Gastroesophageal sphincter (tissue), 4 donors: ENCODE data around the gene LRP10. TPM values are rescaled to one million over a fixed set of nuclear protein-coding genes. Genes with fewer than 3 reads are reported as not detected.

Source experiments
- ATAC-seq: fragments of 150-250 bp; one replicate; pipeline ENCODE4 v1.9.1; 2016; ENCODE audit warnings: mild to moderate bottlenecking, moderate library complexity
- H3K27ac ChIP-seq, 4 donors: fragments of 200-600 bp; sonication (generic) in 3 of 4; 1 replicate in 3 of 4; 2 replicates in 1 of 4; pipeline ENCODE4 v1.5.1; 2016 to 2019
- H3K27me3 ChIP-seq: fragments of 200-600 bp; sonication (generic); one replicate; pipeline ENCODE4 v1.5.1; 2019
- H3K36me3 ChIP-seq, 2 donors: fragments of 200-600 bp; sonication (generic); one replicate each; pipeline ENCODE4 v1.5.1; 2019; ENCODE audit warnings: control low read depth in 1 of 2
- H3K4me1 ChIP-seq, 3 donors: fragments of 200-600 bp; sonication (generic); 1 replicate in 2 of 3; 2 replicates in 1 of 3; pipeline ENCODE4 v1.5.1; 2016 to 2019; ENCODE audit warnings: control low read depth in 2 of 3
- H3K4me3 ChIP-seq, 2 donors: fragments of 200-600 bp; sonication (generic); one replicate each; pipeline ENCODE4 v1.5.1; 2019; ENCODE audit warnings: mild to moderate bottlenecking in 1 of 2, moderate library complexity in 1 of 2
- H3K9me3 ChIP-seq, 3 donors: fragments of 200-600 bp; sonication (generic); one replicate each; pipeline ENCODE4 v1.5.1; 2017 to 2019; ENCODE audit warnings: control low read depth in 2 of 3
- EP300 ChIP-seq: sonication (generic); formaldehyde crosslinking; IDR thresholded peaks from one replicate; pipeline ENCODE4 v1.6.1; 2017; ENCODE audit warnings: antibody characterized with exemption, mild to moderate bottlenecking
- POLR2A ChIP-seq, 2 donors: fragments of 450-650 bp; IDR thresholded peaks; one replicate each; pipeline ENCODE4 v1.6.1; 2017; ENCODE audit warnings: antibody characterized with exemption in 2 of 2, mild to moderate bottlenecking in 2 of 2, moderate library complexity in 1 of 2
- POLR2AphosphoS5 ChIP-seq: sonication (generic); formaldehyde crosslinking; IDR thresholded peaks from one replicate; pipeline ENCODE4 v1.6.1; 2017; ENCODE audit warnings: antibody characterized with exemption
- WGBS, 2 donors: methylation state at CpG; one replicate each; pipeline ENCODE4 v1.1.5; 2018; ENCODE audit warnings: low coverage in 1 of 2; 5-methylcytosine and 5-hydroxymethylcytosine counted together
- total RNA-seq, 4 donors: library from RNA; depleted of rRNA; stranded (reverse); fragments of >200 nt; gene quantifications; one replicate each; pipeline ENCODE4 v1.1.0, GENCODE V29; 2016
- TF ChIP-seq, protein P1 (sequence below), 4 experiments: fragments of 200-600 bp in 2 of 4; fragments of 450-650 bp in 2 of 4; sonication (generic) in 1 of 4; IDR thresholded peaks; one replicate each; pipeline ENCODE4 v1.5.1; 2017 to 2019; ENCODE audit warnings: antibody characterized with exemption in 4 of 4, mild to moderate bottlenecking in 2 of 4, moderate library complexity in 2 of 4

The LRP10 gene
- total RNA-seq, 4 donors from 2014 or later: 123 to 257 (median 163) TPM

DNA sequence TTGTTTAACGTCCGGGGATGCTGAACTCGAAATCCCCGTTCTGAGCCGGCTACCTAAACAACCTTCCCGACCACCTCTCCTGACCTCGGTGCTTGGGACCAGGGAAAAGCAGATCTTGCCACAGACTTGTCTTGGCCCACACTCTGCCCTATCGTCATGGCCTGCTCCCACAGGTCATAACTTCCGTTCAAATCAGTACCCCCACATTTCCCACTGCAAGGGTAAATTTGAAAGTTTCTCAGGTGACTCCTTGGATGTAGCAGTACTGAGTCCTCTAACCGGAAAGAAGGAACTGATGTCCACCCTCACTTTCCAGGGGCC lies 48.0 kb downstream of the LRP10 start:
- Histone ChIP-seq H3K36me3 (peaks cover 0 to 48% of the 10 kb centered on the region in 2 donors), H3K4me3 (peak overlapping the region; percentile 23 to 55), H3K4me1 (peaks cover 0 to 41% (median 17%) of the 10 kb centered on the region in 3 donors), H3K27me3 (no peaks in the 10 kb centered on the region), H3K27ac (peak overlapping the region; percentile 89 to 91 (median 90)), H3K9me3 (no peaks in the 10 kb centered on the region)
- WGBS, 2 donors: 0 to 2% methylated on average over 6 to 7 of the region's 10 CpGs
- TF ChIP-seq POLR2A (IDR thresholded peaks at IDR 0.05) (no peak), EP300 (no peak), POLR2AphosphoS5 (no peak)
- TF ChIP-seq, protein P1, sequence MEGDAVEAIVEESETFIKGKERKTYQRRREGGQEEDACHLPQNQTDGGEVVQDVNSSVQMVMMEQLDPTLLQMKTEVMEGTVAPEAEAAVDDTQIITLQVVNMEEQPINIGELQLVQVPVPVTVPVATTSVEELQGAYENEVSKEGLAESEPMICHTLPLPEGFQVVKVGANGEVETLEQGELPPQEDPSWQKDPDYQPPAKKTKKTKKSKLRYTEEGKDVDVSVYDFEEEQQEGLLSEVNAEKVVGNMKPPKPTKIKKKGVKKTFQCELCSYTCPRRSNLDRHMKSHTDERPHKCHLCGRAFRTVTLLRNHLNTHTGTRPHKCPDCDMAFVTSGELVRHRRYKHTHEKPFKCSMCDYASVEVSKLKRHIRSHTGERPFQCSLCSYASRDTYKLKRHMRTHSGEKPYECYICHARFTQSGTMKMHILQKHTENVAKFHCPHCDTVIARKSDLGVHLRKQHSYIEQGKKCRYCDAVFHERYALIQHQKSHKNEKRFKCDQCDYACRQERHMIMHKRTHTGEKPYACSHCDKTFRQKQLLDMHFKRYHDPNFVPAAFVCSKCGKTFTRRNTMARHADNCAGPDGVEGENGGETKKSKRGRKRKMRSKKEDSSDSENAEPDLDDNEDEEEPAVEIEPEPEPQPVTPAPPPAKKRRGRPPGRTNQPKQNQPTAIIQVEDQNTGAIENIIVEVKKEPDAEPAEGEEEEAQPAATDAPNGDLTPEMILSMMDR (IDR thresholded peaks at IDR 0.05): no peak
- ATAC-seq: peak; percentile 17

GRCh38 chr14:22920697-22921096 lies 49.2 kb downstream of the LRP10 start:
- H3K9me3 ChIP-seq: no peaks in the 10 kb centered on the region
- H3K4me1 ChIP-seq: peaks cover 0 to 31% (median 17%) of the 10 kb centered on the region in 3 donors
- WGBS, 2 donors: 81 to 83% methylated on average over 3 to 6 of the region's 6 CpGs
- no peak for ATAC-seq
- peak overlapping the region in 1 of 4 donors; percentile 89 for H3K27ac ChIP-seq
- no peak for TF ChIP-seq POLR2A (IDR thresholded peaks at IDR 0.05)
- TF ChIP-seq POLR2AphosphoS5: no peak
- TF ChIP-seq EP300: no peak
- TF ChIP-seq, protein P1 (IDR thresholded peaks at IDR 0.05): no peak
- no peaks in the 10 kb centered on the region for H3K27me3 ChIP-seq
- H3K4me3 ChIP-seq: no peak overlapping the region
- H3K36me3 ChIP-seq: peaks cover 0 to 59% of the 10 kb centered on the region in 2 donors

DNA sequence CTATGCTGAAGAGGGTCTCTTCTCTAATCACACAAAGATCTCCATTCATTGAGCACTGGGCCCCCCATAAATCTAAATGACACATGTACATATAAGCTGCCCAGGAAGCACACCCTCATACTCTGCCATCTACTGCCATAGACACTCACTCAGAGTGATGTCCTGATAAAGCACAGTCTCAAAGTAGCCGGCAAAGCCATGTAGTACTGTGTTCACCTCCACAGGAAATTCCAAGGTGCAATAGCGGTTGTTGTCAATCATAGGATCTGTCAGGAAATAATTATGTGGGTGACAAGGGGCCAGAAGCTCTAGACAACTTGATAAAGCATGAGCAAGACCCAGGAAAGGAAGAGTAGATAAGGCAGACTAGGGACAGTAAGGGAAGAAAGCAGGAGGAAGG lies 50.8 kb downstream of the LRP10 start:
- TF ChIP-seq POLR2A (IDR thresholded peaks at IDR 0.05) (no peak), POLR2AphosphoS5 (no peak)
- no peak for ATAC-seq
- peaks cover 0 to 19% (median 11%) of the 10 kb centered on the region in 3 donors for H3K4me1 ChIP-seq
- H3K27me3 ChIP-seq: no peaks in the 10 kb centered on the region
- H3K9me3 ChIP-seq: no peaks in the 10 kb centered on the region
- no peak overlapping the region for H3K27ac ChIP-seq
- H3K4me3 ChIP-seq: no peak overlapping the region
- 80% methylated on average over 2 of the region's 2 CpGs; no CpG with 5 or more reads in 1 of the 2 donors for WGBS, 2 donors
- peaks cover 0 to 69% of the 10 kb centered on the region in 2 donors for H3K36me3 ChIP-seq

DNA sequence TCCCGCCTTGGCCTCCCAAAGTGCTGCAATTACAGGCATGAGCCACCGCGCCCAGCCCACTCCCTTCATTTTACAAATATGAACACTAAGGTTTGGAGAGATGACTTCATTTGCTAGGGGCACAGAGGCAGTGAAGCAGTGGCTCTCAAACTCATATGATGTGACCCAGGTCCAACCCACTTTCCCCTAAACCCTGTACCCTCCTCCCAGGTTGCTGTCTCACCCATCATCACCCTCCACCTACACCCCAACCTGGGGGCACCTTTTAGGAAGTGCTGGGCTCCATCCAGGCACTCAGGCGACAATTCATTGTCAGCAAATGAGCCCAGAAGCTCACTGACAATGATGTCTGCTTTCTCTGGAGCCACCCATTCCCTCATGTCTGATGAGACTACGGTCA lies 52.2 kb downstream of the LRP10 start:
- no peaks in the 10 kb centered on the region for H3K27me3 ChIP-seq
- ATAC-seq: no peak
- TF ChIP-seq EP300 (no peak), POLR2A (IDR thresholded peaks at IDR 0.05) (no peak), POLR2AphosphoS5 (no peak)
- TF ChIP-seq, protein P1 (IDR thresholded peaks at IDR 0.05): no peak
- no peak overlapping the region for H3K27ac ChIP-seq
- no peaks in the 10 kb centered on the region for H3K9me3 ChIP-seq
- peaks cover 3 to 25% (median 11%) of the 10 kb centered on the region in 3 donors for H3K4me1 ChIP-seq
- 100% methylated on average over 4 of the region's 5 CpGs for WGBS, 2 donors
- peaks cover 0 to 71% of the 10 kb centered on the region in 2 donors for H3K36me3 ChIP-seq
- H3K4me3 ChIP-seq: no peak overlapping the region

DNA sequence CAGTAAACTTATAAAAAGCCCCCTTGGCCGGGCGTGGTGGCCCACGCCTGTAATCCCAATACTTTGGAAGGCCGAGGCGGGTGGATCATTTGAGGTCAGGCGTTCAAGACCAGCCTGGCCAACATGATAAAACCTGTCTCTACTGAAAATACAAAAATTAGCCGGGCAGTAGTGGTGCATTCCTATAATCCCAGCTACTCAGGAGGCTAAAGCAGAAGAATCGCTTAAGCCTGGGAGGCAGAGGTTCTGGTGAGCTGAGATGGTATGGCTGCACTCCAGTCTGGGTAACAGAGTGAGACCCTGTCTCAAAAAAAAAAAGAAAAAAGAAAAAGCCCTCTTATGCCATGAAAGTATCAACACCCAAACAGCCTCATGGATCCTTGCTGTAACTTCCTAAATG lies 54.0 kb downstream of the LRP10 start:
- peaks cover 0 to 67% of the 10 kb centered on the region in 2 donors for H3K36me3 ChIP-seq
- H3K9me3 ChIP-seq: no peaks in the 10 kb centered on the region
- WGBS, 2 donors: 94% methylated on average over 5 of the region's 8 CpGs; no CpG with 5 or more reads in 1 of the 2 donors
- TF ChIP-seq, protein P1 (IDR thresholded peaks at IDR 0.05): no peak
- H3K27me3 ChIP-seq: no peaks in the 10 kb centered on the region
- no peak for ATAC-seq
- H3K4me1 ChIP-seq: peaks cover 3 to 28% (median 9%) of the 10 kb centered on the region in 3 donors
- no peak overlapping the region for H3K4me3 ChIP-seq
- H3K27ac ChIP-seq: no peak overlapping the region
